ENCODE results near the gene PDCD4.

PDCD4 gene

GRCh38 chr10:110843031-110843430 lies 28.7 kb upstream of the PDCD4 start:
- no peak for DNase-seq

DNA sequence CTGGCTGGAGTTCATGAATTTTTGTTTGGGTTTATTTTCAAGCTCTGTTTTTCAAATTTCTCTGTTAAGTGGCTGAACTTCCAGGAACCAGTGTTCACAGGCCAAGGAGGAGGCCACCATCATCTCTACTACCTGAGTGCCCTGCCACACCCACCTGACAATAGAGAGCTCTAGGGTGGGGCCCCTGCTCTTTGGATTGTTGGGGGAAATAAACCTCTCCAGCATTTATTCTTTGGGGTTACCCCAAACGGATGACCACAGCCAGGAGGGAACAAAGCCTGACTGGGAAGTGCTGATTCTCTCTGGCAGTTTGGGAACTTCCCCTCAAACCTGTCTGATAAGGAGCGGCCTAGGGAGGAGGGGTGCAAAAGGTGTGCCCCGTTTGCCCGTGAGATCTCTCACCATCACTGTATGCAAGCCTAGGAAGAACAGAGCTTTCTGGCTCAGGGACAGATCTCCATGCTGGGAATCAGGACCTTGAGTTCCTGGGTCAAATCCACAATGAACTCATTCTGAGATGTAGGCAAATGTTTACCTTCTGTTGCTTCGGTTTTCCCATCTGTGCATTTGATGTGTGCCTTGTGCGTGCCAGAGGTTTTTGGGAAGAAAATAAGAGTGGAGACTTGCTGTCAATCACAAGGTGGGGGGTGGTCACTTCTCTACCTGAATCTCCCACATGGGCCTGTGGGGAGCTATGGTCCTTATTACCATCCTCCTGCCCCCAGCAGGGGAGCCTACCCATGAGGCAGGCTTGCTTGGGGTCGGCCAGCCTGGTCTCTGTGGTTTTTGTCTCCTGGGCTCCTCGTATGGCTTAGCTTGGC lies 27.7 kb upstream of the PDCD4 start:
- no peak for DNase-seq

DNA sequence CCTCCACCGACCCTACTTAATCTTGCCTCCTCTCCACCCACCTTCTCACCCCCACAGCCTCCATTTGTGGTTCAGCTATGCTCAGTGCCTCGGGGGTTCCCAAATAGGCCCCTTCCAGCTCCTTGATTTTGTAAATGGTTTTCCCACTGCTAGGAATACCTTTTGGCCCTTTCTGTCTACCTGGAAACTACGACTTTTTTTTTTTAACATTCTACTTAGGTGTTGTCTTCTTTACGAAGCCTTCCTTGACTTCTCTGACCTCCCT lies 27.2 kb upstream of the PDCD4 start:
- no peak for DNase-seq

DNA sequence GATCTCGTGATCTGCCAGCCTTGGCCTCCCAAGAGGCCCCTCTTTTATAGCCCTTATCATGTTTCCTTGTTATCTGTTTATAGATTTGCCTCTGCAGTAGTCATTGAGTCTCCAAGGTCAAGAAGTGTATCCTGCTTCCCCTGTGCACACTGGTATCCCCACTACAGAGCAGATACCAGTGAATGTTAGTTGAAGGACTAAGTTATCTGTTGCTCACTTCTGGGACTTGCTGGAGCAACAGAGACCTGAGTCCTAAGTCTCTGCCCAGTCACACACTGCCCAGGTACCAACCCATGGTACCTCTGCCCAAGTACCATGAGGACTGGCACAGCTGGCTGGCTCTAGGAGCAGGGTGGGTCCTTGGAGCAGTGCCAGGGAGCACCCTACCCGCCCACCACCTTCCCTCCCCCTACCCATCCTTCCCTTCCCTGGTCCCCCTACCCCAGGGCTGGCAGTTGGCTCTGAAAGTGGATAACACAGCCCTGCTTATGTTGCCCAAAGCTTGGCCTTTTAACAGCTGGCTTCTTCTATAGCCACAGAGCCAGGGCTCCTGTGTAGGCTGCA lies 26.5 kb upstream of the PDCD4 start:
- DNase-seq, result no peak

GRCh38 chr10:110845756-110846620 lies 25.7 kb upstream of the PDCD4 start:
- no peak for DNase-seq

GRCh38 chr10:110847374-110847773 lies 24.4 kb upstream of the PDCD4 start:
- no peak for DNase-seq

GRCh38 chr10:110848106-110848505 lies 23.6 kb upstream of the PDCD4 start:
- no peak for DNase-seq

- no peak for DNase-seq
Observed at GRCh38 chr10:110850099-110850498, 21.6 kb upstream of the PDCD4 start.

DNA sequence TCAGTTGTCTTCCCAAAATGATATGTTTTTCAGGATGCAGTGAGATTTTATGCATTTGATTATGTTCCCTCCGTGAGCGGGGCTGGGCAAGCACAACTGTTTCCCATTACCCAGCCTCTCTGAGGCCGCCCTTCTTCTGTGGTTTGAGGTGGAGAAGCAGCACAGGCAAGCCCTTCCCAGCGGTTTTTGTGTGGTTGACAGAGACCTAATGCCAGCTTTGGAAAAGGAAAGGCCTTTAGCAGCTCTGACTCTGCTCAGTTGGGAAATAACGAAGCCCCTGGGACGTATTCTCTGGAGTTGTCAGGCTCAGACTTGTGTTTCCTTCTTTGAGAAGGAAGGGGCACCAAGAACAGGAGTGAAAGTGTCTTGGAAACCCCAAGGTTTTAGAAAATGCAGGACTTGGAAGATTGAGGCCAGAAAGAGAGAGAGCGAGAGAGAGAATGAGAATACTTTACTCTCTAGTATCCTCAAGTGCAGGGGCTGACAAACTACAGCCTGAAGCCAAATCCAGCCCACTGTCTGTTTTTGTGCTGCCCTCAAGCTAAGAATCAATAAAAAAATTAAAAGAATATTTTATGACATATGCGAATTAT lies 20.6 kb upstream of the PDCD4 start:
- no peak for DNase-seq

DNA sequence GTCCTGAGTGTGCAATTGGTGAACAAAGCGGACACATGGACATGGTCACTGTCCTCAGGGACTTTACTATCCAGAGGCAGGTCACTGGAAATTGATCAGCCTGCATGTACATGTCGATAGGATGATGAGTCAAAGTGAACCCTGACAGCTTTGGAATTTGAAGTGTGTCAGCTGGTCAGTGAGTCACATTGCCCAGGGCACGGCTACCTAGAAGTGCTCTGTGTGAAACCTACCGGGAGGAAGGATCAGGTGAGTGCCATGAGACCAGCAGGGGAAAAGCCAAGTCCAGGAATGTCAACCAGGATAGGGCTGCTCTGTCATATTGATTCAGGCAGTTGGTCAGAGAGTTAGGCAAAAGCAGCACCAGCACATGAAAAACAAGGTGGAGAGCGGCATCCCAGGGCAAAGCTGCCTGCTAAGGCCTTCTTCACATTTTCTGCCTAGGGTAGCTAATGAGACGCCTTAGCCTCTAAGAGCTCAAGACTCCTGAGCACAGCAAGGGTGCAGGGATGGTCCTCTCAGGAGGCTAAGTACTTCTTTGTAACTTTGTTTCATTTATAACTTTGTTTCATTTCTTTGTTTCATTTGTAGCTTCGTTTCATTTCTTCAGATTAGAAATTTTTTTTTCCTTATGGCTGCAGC lies 19.4 kb upstream of the PDCD4 start:
- no peak for DNase-seq

- no peak for DNase-seq
Observed at GRCh38 chr10:110852947-110853346, 18.8 kb upstream of the PDCD4 start.

DNA sequence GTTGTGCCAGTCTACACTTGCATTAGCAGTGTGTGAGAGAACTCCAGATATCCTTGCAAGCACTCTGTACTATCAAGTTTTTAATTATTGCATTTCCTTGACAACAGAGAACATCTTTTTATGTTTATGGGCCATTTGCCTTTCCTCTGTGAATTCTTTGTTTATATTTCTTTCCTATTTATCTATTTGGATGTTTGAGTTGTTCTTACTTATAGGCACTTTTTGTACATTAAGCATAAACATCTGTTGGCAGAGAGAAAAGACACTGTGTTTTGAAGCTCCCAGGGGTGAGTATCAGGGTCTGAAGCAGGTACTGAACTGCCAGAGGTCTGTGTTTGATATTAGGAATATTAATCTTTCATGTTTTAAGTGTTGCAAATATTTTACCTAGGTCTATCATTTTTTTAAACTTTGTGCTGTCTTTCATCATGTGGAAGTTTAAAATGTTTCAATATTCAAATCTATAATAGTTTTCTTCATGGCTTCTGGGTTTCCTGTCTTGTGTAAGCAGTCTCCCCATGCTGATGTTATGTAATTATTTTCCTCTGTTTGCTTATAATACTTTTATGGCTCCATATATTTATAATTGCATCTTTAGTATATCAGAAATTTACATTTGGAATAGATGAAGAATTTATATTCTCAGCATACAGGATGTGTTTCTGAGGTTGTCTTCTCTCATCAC lies 17.7 kb upstream of the PDCD4 start:
- DNase-seq, result no peak

- peak; percentile 85 for DNase-seq
Observed at GRCh38 chr10:110857265-110858171, 14.2 kb upstream of the PDCD4 start.

DNA sequence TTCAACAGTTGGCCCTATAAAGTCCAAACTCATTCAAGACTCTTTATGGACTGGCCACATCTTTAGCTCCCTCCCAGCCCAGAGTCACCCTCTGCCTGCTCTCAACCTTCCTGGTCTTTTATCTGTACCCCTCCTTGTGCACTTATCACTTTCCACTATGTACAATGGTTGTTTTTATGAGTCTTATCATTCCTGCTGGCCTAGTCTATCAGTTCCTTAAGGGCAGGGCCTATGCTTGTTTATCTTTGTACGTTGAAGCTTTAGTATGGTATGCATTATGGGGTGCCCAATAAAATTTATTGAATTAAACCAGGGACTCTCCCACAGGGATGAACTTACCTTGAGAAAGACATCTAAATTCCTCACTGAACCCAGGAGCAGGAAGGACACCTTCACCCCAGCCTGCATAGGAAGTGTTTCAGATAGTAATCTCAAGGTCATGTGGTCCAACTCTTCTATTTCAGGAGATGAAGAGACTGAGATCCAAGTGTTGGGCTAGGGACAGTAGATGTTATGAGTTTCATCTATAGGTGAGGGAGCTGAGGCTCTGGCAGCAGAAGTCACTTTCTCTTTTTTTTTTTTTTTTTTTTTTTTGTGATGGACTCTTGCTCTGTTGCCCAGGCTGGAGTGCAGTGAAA lies 13.3 kb upstream of the PDCD4 start:
- no peak for DNase-seq

DNA sequence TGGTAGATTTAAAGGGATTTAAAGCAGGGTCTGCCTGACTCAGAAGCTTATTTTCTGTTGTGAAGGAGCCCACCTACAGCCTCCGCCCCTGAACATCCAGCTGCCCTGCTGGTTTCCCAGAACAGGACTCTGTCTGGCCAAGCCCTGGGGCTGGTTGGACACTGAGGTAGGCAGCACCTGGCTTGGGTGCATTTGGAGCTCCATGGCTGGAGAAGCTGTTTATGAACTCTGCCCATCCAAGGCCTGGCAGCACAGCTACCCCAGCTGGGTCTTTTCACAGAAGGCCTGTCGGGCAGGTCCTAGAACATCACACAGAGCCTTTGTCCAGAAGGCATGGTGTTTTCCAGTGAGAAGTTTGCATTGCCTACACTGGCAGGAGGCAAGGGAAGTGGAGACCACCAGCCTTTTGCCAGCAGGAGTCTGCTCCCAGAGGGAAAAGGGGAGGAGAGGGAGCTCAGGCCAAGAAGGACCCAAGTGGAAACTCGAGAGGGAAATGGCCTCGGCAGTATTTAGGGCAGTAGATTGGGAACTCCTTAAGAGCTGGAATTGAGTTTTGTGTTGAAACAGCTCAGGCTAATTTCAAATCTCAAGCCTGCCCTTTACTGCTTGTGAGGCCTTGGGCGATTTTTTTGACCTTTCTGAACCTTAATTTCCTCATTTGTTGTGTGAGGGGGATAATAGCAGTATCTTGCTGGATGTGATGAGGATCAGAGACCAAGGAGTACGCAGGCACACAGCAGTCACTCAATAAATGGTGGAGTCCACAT lies 12.3 kb upstream of the PDCD4 start:
- DNase-seq, result no peak

DNA sequence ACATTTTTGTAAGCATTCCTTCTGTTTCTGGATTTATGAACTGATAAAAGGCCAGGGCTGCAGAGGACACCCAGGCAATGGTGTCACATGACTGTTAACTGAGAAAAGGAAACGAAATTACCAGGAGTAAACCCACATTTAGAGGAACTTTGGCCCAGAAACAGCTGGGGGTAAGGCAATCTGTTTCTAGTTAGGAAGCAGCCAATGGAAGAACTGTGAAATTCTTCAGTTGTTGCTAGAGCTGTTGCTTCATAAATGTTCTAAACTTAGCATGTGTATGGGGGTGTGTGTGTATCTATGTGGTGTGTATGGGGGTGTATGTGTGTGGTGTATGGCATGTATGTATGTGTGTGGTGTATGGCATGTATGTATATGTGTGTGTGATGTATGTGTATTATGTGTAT lies 11.8 kb upstream of the PDCD4 start:
- no peak for DNase-seq

DNA sequence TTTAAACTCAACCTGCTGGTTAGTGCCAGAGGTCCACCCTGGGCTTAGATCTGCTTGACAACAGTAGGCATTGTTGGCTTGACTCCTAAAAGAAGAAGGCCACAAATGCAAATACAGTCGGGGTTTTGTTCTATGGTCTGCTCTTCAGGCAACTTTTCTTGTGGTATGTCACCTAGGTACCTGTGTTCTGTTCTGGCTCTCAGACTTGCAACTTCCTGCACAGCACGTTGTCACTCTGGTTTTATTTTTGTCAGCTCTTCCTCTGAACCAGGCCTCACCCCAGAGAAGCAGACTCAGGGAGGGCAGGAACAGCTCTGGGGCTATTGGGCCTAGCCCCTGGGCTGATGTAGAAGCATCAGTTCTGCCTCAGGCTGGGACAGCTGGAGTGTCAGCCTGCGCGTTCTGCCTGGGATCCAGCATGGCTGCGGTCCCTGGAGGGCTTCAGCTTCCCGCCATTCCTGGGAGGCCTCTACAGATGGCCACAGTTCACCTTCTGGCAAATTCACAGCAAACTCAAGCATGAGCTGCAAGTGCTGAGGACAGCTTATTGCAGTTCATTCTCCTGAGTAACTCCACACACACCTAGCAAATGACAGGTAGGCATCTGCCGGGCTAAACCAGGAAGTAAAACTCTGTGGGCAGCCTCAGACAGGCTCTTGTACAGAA lies 11.0 kb upstream of the PDCD4 start:
- no peak for DNase-seq

DNA sequence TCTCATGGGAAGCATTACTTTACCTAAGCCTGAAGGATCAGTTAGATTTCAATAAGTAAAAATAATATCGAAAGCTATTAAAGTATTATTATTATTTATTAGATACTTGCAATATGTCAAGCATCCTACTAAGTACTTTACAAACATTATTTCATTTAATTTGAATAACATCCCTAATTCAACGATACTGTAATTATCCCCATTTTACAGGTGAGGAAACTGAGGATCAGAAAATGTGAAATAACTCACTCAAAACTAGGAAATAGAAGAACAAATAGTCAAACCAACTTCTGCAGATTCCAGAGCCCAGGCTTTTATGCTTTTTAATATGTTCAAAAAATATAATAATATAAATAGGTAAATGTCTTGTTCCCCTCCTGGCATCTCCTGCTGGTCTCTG lies 10.3 kb upstream of the PDCD4 start:
- DNase-seq, result no peak

DNA sequence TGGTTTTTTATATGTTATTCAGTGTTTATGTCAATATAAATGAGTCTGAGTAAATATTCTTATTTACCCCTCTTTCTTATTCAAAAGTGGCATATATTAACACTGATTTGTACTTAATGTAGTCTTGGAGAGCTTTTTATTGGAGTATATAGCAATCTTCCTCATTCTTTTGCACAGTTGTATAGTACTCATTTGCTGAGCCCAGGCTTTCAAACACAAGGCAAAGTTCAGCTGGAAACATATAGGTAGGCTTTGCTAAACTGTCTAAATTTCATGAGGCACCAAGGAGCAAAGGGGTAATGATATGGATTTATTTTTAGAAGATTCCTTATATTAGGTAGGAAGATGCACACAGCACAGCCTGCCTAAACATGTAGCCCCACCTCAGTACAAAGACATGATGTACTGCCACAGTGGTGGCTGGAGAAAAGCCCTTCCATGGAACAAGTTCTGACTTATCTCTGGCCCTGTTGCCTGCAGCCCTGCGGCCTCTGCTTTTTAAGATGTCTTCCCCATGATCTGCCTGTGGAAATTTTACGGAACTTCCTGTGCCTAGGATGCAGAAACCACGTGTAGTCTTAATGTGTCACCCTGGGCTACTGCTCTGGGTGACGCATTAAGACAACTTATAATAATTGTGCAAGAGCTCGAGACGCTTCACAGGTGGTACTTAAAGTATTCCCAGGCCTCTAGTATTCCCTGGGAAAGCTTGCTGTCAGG lies 9.6 kb upstream of the PDCD4 start:
- DNase-seq, result no peak
